ENCODE data around the gene ACSS1.

The ACSS1 gene

GRCh38 chr20:25045343-25045712 is 12.6 kb downstream of the ACSS1 start:
- no peak for DNase-seq

- DNase-seq: no peak
Observed at GRCh38 chr20:25044660-25045342, 13.1 kb downstream of the ACSS1 start.

GRCh38 chr20:25044261-25044560 is 13.7 kb downstream of the ACSS1 start:
- DNase-seq: no peak

GRCh38 chr20:25043499-25044260 is 14.3 kb downstream of the ACSS1 start:
- no peak for DNase-seq

GRCh38 chr20:25042531-25043498 is 15.1 kb downstream of the ACSS1 start:
- DNase-seq: no peak

- no peak for DNase-seq
Observed at GRCh38 chr20:25041813-25042530, 16.0 kb downstream of the ACSS1 start.

- DNase-seq: no peak
Observed at GRCh38 chr20:25040438-25040831, 17.5 kb downstream of the ACSS1 start.

GRCh38 chr20:25039697-25040437 is 18.1 kb downstream of the ACSS1 start:
- no peak for DNase-seq

GRCh38 chr20:25038591-25039015 is 19.3 kb downstream of the ACSS1 start:
- DNase-seq: no peak

GRCh38 chr20:25038103-25038410 is 19.9 kb downstream of the ACSS1 start:
- DNase-seq: no peak

GRCh38 chr20:25037288-25038102 is 20.4 kb downstream of the ACSS1 start:
- no peak for DNase-seq

- DNase-seq: no peak
Observed at GRCh38 chr20:25036331-25036936, 21.5 kb downstream of the ACSS1 start.

- no peak for DNase-seq
Observed at GRCh38 chr20:25035921-25036320, 22.0 kb downstream of the ACSS1 start.

- no peak for DNase-seq
Observed at GRCh38 chr20:25033924-25034300, 24.0 kb downstream of the ACSS1 start.

- peak; percentile 76 for DNase-seq
Observed at GRCh38 chr20:25033265-25033923, 24.5 kb downstream of the ACSS1 start.

- no peak for DNase-seq
Observed at GRCh38 chr20:25032478-25033264, 25.3 kb downstream of the ACSS1 start.

GRCh38 chr20:25032065-25032477 is 25.9 kb downstream of the ACSS1 start:
- no peak for DNase-seq

- no peak for DNase-seq
Observed at GRCh38 chr20:25031241-25031640, 26.7 kb downstream of the ACSS1 start.

GRCh38 chr20:25030649-25031207 is 27.2 kb downstream of the ACSS1 start:
- DNase-seq: no peak

Measured in NCI-H524 treated with DMSO at 0.1 percent for 48 hours (cell line).